Hepatocyte (in vitro differentiated cells): Measurements from ENCODE around the gene BMP4.

Experiments used
- EZH2 ChIP-seq: fragments of 200-600 bp; sonication (generic); IDR thresholded peaks from 2 replicates; pipeline ENCODE4 v1.6.1; 2016; ENCODE audit warnings: antibody characterized with exemption, mild to moderate bottlenecking, borderline replicate concordance
- EZH2phosphoT487 ChIP-seq: fragments of 200-600 bp; sonication (generic); IDR thresholded peaks from one replicate; pipeline ENCODE4 v1.6.1; 2018; ENCODE audit warnings: antibody characterized with exemption, mild to moderate bottlenecking, low read depth, moderate library complexity; ENCODE audit not compliant: unreplicated experiment, severe bottlenecking
- TF ChIP-seq, protein P1 (sequence below): fragments of 200-600 bp; sonication (generic); IDR thresholded peaks from 2 replicates; pipeline ENCODE4 v1.5.1; 2016; ENCODE audit warnings: antibody characterized with exemption, mild to moderate bottlenecking; ENCODE audit not compliant: poor library complexity

DNA sequence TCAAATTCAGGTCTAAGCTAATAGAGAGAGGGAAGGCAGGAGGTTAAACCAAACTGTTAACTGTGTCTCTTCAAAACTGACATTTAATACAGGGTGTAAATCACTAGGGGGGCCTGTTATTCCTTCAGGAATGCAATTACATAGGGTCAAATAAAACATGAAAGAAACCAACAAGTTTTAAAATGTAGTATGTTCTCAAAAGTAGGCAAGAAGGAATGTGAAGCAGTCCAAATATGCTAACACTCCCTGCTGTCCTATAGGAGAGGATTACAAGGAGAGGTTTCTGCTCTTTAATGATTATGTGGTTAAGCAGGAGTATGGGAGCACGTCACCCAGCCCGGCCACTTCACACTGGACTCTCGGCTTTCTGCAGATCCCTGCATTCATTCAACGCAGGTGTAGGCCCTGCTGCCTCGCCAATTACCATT, 42.5 kb upstream of the BMP4 start:
- TF ChIP-seq, protein P1, sequence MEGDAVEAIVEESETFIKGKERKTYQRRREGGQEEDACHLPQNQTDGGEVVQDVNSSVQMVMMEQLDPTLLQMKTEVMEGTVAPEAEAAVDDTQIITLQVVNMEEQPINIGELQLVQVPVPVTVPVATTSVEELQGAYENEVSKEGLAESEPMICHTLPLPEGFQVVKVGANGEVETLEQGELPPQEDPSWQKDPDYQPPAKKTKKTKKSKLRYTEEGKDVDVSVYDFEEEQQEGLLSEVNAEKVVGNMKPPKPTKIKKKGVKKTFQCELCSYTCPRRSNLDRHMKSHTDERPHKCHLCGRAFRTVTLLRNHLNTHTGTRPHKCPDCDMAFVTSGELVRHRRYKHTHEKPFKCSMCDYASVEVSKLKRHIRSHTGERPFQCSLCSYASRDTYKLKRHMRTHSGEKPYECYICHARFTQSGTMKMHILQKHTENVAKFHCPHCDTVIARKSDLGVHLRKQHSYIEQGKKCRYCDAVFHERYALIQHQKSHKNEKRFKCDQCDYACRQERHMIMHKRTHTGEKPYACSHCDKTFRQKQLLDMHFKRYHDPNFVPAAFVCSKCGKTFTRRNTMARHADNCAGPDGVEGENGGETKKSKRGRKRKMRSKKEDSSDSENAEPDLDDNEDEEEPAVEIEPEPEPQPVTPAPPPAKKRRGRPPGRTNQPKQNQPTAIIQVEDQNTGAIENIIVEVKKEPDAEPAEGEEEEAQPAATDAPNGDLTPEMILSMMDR = no peak
- TF ChIP-seq EZH2phosphoT487 = no peak
- no peak for TF ChIP-seq EZH2
